HEK293 (cell line): ENCODE data around the gene COL5A3.

Experiments
- CTCF ChIP-seq: fragments of 450-650 bp; formaldehyde crosslinking; IDR thresholded peaks from 2 replicates; pipeline ENCODE4 v1.5.1; 2016; ENCODE audit warnings: missing biosample characterization, missing genetic modification characterization
- ZNF10 ChIP-seq: fragments of 450-650 bp; formaldehyde crosslinking; IDR thresholded peaks from 2 replicates; pipeline ENCODE4 v1.5.1; 2017; ENCODE audit warnings: missing biosample characterization, missing genetic modification characterization
- ZNF202 ChIP-seq: fragments of 450-650 bp; formaldehyde crosslinking; IDR thresholded peaks from 2 replicates; pipeline ENCODE4 v1.5.1; 2016; ENCODE audit warnings: missing biosample characterization, missing genetic modification characterization, borderline replicate concordance
- ZNF510 ChIP-seq: fragments of 450-650 bp; formaldehyde crosslinking; IDR thresholded peaks from 2 replicates; pipeline ENCODE4 v1.5.1; 2018; ENCODE audit warnings: mild to moderate bottlenecking, missing genetic modification characterization, missing biosample characterization; ENCODE audit not compliant: insufficient replicate concordance
- ZNF513 ChIP-seq: fragments of 450-650 bp; IDR thresholded peaks from 2 replicates; pipeline ENCODE4 v1.5.1; 2018; ENCODE audit warnings: missing biosample characterization, missing genetic modification characterization

DNA sequence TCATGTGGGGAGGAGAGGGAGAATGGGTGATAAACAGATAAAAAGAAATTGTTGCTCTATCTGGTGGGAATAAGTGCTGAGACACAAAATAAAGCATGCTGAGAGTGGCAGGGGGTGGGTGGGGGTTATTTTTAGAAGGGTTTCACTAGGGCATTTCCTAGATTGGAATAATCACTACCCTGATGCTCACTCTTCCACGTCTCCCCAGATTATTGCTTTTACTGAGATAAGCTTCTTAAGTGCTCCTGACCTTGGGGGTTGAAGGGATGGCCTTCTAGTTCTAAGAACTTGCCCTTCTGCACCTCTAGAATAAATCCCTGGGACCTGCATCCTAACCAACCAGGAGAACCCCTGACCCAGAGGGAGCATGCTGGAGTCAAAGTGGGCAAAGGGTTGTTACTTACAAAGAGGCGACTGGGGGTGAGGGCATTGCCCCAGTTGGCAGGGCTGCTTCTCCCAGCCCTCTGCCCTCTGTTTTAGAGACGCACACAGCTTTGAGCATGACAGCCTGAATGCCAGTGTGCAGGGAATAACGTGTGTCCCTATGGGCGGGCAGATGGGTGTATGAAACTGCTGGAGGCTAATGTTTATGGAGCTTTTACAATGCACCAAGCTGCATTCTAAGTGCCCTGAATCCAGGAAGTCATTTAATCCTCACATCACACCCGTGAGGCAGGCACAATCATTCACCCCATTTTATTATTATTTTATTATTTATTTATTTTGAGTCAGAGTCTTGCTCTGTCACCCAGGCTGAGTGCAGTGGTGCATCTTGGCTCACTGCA lies 3.7 kb upstream of the COL5A3 start:
- TF ChIP-seq ZNF202 (tag by site-specific recombination) (no peak), CTCF (tag by site-specific recombination) (no peak), ZNF513 (tag by site-specific recombination) (no peak), ZNF510 (no peak), ZNF10 (tag by site-specific recombination) (no peak)
